HG03175 (cell line): Measurements from ENCODE around the gene EXOC4.

Experiments
- ATAC-seq: cut with Tn5 transposase; IDR thresholded peaks from one replicate; pipeline ENCODE4 v1.9.1; 2021; ENCODE audit warnings: mild to moderate bottlenecking, moderate library complexity; ENCODE audit not compliant: unreplicated experiment

EXOC4 gene

GRCh38 chr7:133562621-133563020 lies 309.7 kb downstream of the EXOC4 start:
- no peak for ATAC-seq

GRCh38 chr7:133563251-133563650 lies 310.4 kb downstream of the EXOC4 start:
- ATAC-seq, result no peak

- no peak for ATAC-seq
Measured at GRCh38 chr7:133564484-133564883, 311.6 kb downstream of the EXOC4 start.

- no peak for ATAC-seq
Measured at GRCh38 chr7:133568544-133568943, 315.7 kb downstream of the EXOC4 start.

GRCh38 chr7:133570321-133570720 lies 317.4 kb downstream of the EXOC4 start:
- ATAC-seq, result no peak

GRCh38 chr7:133571076-133571475 lies 318.2 kb downstream of the EXOC4 start:
- no peak for ATAC-seq

GRCh38 chr7:133572087-133572486 lies 319.2 kb downstream of the EXOC4 start:
- ATAC-seq, result no peak

- no peak for ATAC-seq
Measured at GRCh38 chr7:133572843-133573242, 320.0 kb downstream of the EXOC4 start.

GRCh38 chr7:133573554-133574265 lies 320.8 kb downstream of the EXOC4 start:
- ATAC-seq, result no peak

- ATAC-seq, result no peak
Measured at GRCh38 chr7:133575726-133576440, 323.0 kb downstream of the EXOC4 start.

GRCh38 chr7:133576612-133577168 lies 323.8 kb downstream of the EXOC4 start:
- ATAC-seq, result no peak

GRCh38 chr7:133582766-133583523 lies 330.1 kb downstream of the EXOC4 start:
- ATAC-seq, result no peak

GRCh38 chr7:133583545-133584171 lies 330.8 kb downstream of the EXOC4 start:
- no peak for ATAC-seq

GRCh38 chr7:133584956-133585668 lies 332.2 kb downstream of the EXOC4 start:
- ATAC-seq, result no peak

GRCh38 chr7:133586253-133586652 lies 333.4 kb downstream of the EXOC4 start:
- no peak for ATAC-seq

GRCh38 chr7:133587903-133588302 lies 335.0 kb downstream of the EXOC4 start:
- no peak for ATAC-seq

GRCh38 chr7:133590795-133591194 lies 337.9 kb downstream of the EXOC4 start:
- no peak for ATAC-seq

GRCh38 chr7:133591704-133592340 lies 338.9 kb downstream of the EXOC4 start:
- ATAC-seq, result no peak

GRCh38 chr7:133593561-133593960 lies 340.7 kb downstream of the EXOC4 start:
- ATAC-seq, result no peak

GRCh38 chr7:133601617-133602016 lies 348.7 kb downstream of the EXOC4 start:
- no peak for ATAC-seq
